Measurements from ENCODE around the gene TTLL13. TPM values are rescaled to one million over a fixed set of nuclear protein-coding genes. Genes with fewer than 3 reads are reported as not detected.

The TTLL13 gene
- total RNA-seq, 1 experiment from 2014 or later, result 0.28 TPM

GRCh38 chr15:90217671-90218394, 31.5 kb upstream of the TTLL13 start:
- DNase-seq (ENCODE audit: low spot score), result no peak

- peak; percentile 48 for DNase-seq (ENCODE audit: low spot score)
Measured at GRCh38 chr15:90219421-90220141, 29.8 kb upstream of the TTLL13 start.

GRCh38 chr15:90221246-90221900, 28.0 kb upstream of the TTLL13 start:
- DNase-seq (ENCODE audit: low spot score), result peak; percentile 86

GRCh38 chr15:90222547-90222946, 26.8 kb upstream of the TTLL13 start:
- DNase-seq (ENCODE audit: low spot score), result no peak

- DNase-seq (ENCODE audit: low spot score), result no peak
Measured at GRCh38 chr15:90223441-90224165, 25.8 kb upstream of the TTLL13 start.

- DNase-seq (ENCODE audit: low spot score), result no peak
Measured at GRCh38 chr15:90225047-90225446, 24.3 kb upstream of the TTLL13 start.

GRCh38 chr15:90225504-90226234, 23.7 kb upstream of the TTLL13 start:
- DNase-seq (ENCODE audit: low spot score), result no peak

GRCh38 chr15:90227336-90227735, 22.0 kb upstream of the TTLL13 start:
- no peak for DNase-seq (ENCODE audit: low spot score)

- DNase-seq (ENCODE audit: low spot score), result no peak
Measured at GRCh38 chr15:90227816-90228772, 21.3 kb upstream of the TTLL13 start.

GRCh38 chr15:90228960-90229359, 20.4 kb upstream of the TTLL13 start:
- DNase-seq (ENCODE audit: low spot score), result no peak

GRCh38 chr15:90230071-90230494, 19.3 kb upstream of the TTLL13 start:
- peak; percentile 54 for DNase-seq (ENCODE audit: low spot score)

GRCh38 chr15:90230610-90231009, 18.7 kb upstream of the TTLL13 start:
- DNase-seq (ENCODE audit: low spot score), result no peak

- DNase-seq (ENCODE audit: low spot score), result no peak
Measured at GRCh38 chr15:90231028-90232017, 18.0 kb upstream of the TTLL13 start.

- peak; percentile 33 for DNase-seq (ENCODE audit: low spot score)
Measured at GRCh38 chr15:90232196-90232595, 17.2 kb upstream of the TTLL13 start.

GRCh38 chr15:90232941-90233386, 16.4 kb upstream of the TTLL13 start:
- DNase-seq (ENCODE audit: low spot score), result no peak

- peak; percentile 99 for DNase-seq (ENCODE audit: low spot score)
Measured at GRCh38 chr15:90233387-90234095, 15.8 kb upstream of the TTLL13 start, which contains the start of gene CIB1. Gene CIB1 (minus strand): TSS chr15:90233941. CDS start chr15:90233885, 56 bp downstream.

GRCh38 chr15:90234096-90234988, 15.0 kb upstream of the TTLL13 start, which contains the start of gene GDPGP1:
Gene GDPGP1 (plus strand): TSS chr15:90234209. CDS start chr15:90240909, 6,700 bp downstream.
- peak; percentile 68 for DNase-seq (ENCODE audit: low spot score)
